MM.1S (cell line): ENCODE measurements around the gene DNTT.

ENCODE experiments used
- CTCF ChIP-seq: fragments of 300-600 bp; sonication (generic); IDR thresholded peaks from 2 replicates; pipeline ENCODE4 v1.5.1; 2016; ENCODE audit warnings: antibody characterized with exemption, low read length, mixed read lengths
- EZH2 ChIP-seq: fragments of 300-600 bp; sonication (generic); optimal IDR thresholded peaks from 2 replicates; pipeline ENCODE3; 2017; ENCODE audit warnings: low read depth, mild to moderate bottlenecking, antibody characterized with exemption, low read length, mixed read lengths
- EZH2phosphoT487 ChIP-seq: fragments of 300-600 bp; sonication (generic); IDR thresholded peaks from 2 replicates; pipeline ENCODE4 v1.6.1; 2018; ENCODE audit warnings: antibody characterized with exemption, low read length

- TF ChIP-seq EZH2phosphoT487 (no peak), CTCF (no peak), EZH2 (no peak)
Observed at GRCh38 chr10:96254976-96255375, 49.3 kb upstream of the DNTT start.
